Urinary bladder (tissue), 4 donors: ENCODE results near the gene SPOCD1. TPM values are rescaled to one million over a fixed set of nuclear protein-coding genes. Genes with fewer than 3 reads are reported as not detected.
A peak's percentile ranks its signal among the peaks of the same experiment; 100 is the strongest.
"Not testable (repeated sequence)": the region's sequence is repeated elsewhere in the genome, so short reads cannot be mapped to it uniquely, and the experiment has no call there.

Experiments
- DNase-seq: peaks from one replicate; pipeline ENCODE4 v3.0.0-alpha.2; 2015; ENCODE audit errors: extremely low spot score
- H3K27ac ChIP-seq: one replicate; pipeline ENCODE4 v1.5.1; 2013; ENCODE audit warnings: low read depth, mild to moderate bottlenecking, moderate library complexity
- H3K36me3 ChIP-seq: one replicate; pipeline ENCODE4 v1.6.1; 2013; ENCODE audit warnings: mild to moderate bottlenecking, moderate library complexity; ENCODE audit not compliant: insufficient read depth
- H3K4me1 ChIP-seq: one replicate; pipeline ENCODE4 v1.6.1; 2013; ENCODE audit warnings: mild to moderate bottlenecking, moderate library complexity; ENCODE audit not compliant: insufficient read depth
- H3K4me3 ChIP-seq: one replicate; pipeline ENCODE4 v1.5.1; 2013; ENCODE audit warnings: low read depth, low read length
- WGBS: extraction: QIAGEN DNeasy Blood & Tissue Kit; methylation state at CpG from one replicate; pipeline ENCODE4 v1.1.7; 2013; 5-methylcytosine and 5-hydroxymethylcytosine counted together
- polyA plus RNA-seq: library from polyadenylated mRNA; stranded (reverse); fragments of 200-250 nt; gene quantifications from one replicate; pipeline ENCODE4 v1.2.3, GENCODE V29; 2013
- total RNA-seq: library from RNA; depleted of rRNA; stranded (reverse); fragments of >200 nt; gene quantifications from one replicate; pipeline ENCODE4 v1.2.3, GENCODE V29; 2014
- donor health status: healthy with polysubstance abuse.
- donor health status: healthy.

Gene SPOCD1
- total and polyA plus RNA-seq, 2 donors, result 0.90 to 5.7 TPM

- no peaks in the 10 kb centered on the region for H3K4me1 ChIP-seq
- 96% methylated on average over 1 of the region's 1 CpG for WGBS
- H3K27ac ChIP-seq, result no peak overlapping the region
- no peak for DNase-seq
- no peak overlapping the region for H3K4me3 ChIP-seq
- H3K36me3 ChIP-seq, result no peaks in the 10 kb centered on the region
Observed at GRCh38 chr1:31818206-31818605, 2.4 kb upstream of the SPOCD1 start.

- DNase-seq, H3K4me3 ChIP-seq, H3K36me3 ChIP-seq, H3K27ac ChIP-seq, H3K4me1 ChIP-seq: not testable (repeated sequence)
- WGBS, result 89% methylated on average over 8 of the region's 8 CpGs
Observed at GRCh38 chr1:31816947-31817346, 1.1 kb upstream of the SPOCD1 start.

GRCh38 chr1:31816501-31816900, 679 bp upstream of the SPOCD1 start:
- not testable (repeated sequence) for H3K27ac ChIP-seq, H3K36me3 ChIP-seq, DNase-seq, H3K4me3 ChIP-seq, H3K4me1 ChIP-seq
- WGBS, result 92% methylated on average over 3 of the region's 3 CpGs

GRCh38 chr1:31815307-31815645, 546 bp downstream of the SPOCD1 start:
- DNase-seq, result no peak

GRCh38 chr1:31814631-31815306, 1.1 kb downstream of the SPOCD1 start:
- WGBS, result 89% methylated on average over 10 of the region's 10 CpGs
- H3K27ac ChIP-seq, result no peak overlapping the region
- no peak for DNase-seq

More at GRCh38 chr1:31815307-31815645, 546 bp downstream of the SPOCD1 start:
- H3K4me1 ChIP-seq, result no peaks in the 10 kb centered on the region
- H3K27ac ChIP-seq, result no peak overlapping the region
- no peaks in the 10 kb centered on the region for H3K36me3 ChIP-seq
- no peak overlapping the region for H3K4me3 ChIP-seq
- WGBS, result 91% methylated on average over 7 of the region's 7 CpGs

GRCh38 chr1:31814041-31814511, 1.7 kb downstream of the SPOCD1 start:
- no peak for DNase-seq
- Histone ChIP-seq H3K27ac (no peak overlapping the region), H3K4me3 (no peak overlapping the region), H3K36me3 (no peaks in the 10 kb centered on the region), H3K4me1 (no peaks in the 10 kb centered on the region)
- 87% methylated on average over 11 of the region's 11 CpGs for WGBS

More at GRCh38 chr1:31814631-31815306, 1.1 kb downstream of the SPOCD1 start:
- H3K4me3 ChIP-seq, result no peak overlapping the region
- no peaks in the 10 kb centered on the region for H3K36me3 ChIP-seq
- H3K4me1 ChIP-seq, result no peaks in the 10 kb centered on the region

GRCh38 chr1:31812158-31812829, 3.5 kb downstream of the SPOCD1 start:
- 85% methylated on average over 9 of the region's 9 CpGs for whole genome bisulfite sequencing
- Histone ChIP-seq H3K4me1 (no peaks in the 10 kb centered on the region), H3K27ac (no peak overlapping the region)

GRCh38 chr1:31811605-31812004, 4.2 kb downstream of the SPOCD1 start:
- no peak overlapping the region for H3K27ac ChIP-seq
- DNase-seq, result peak; percentile 32
- 36% methylated on average over 7 of the region's 7 CpGs for WGBS
- H3K36me3 ChIP-seq, result no peaks in the 10 kb centered on the region
- no peaks in the 10 kb centered on the region for H3K4me1 ChIP-seq
- H3K4me3 ChIP-seq, result no peak overlapping the region

More at GRCh38 chr1:31812158-31812829, 3.5 kb downstream of the SPOCD1 start:
- H3K36me3 ChIP-seq, result no peaks in the 10 kb centered on the region
- no peak for DNase-seq
- no peak overlapping the region for H3K4me3 ChIP-seq

GRCh38 chr1:31809698-31810097, 6.1 kb downstream of the SPOCD1 start:
- Histone ChIP-seq H3K4me3 (no peak overlapping the region), H3K36me3 (no peaks in the 10 kb centered on the region), H3K27ac (no peak overlapping the region), H3K4me1 (no peaks in the 10 kb centered on the region)
- no peak for DNase-seq
- 62% methylated on average over 4 of the region's 4 CpGs for WGBS

- no peaks in the 10 kb centered on the region for H3K36me3 ChIP-seq
- DNase-seq, result no peak
- H3K27ac ChIP-seq, result no peak overlapping the region
- 75% methylated on average over 4 of the region's 4 CpGs for WGBS
- no peak overlapping the region for H3K4me3 ChIP-seq
- H3K4me1 ChIP-seq, result no peaks in the 10 kb centered on the region
Observed at GRCh38 chr1:31807273-31808048, 8.4 kb downstream of the SPOCD1 start.

- no peak for DNase-seq
- Histone ChIP-seq H3K27ac (no peak overlapping the region), H3K4me1 (no peaks in the 10 kb centered on the region), H3K4me3 (no peak overlapping the region), H3K36me3 (no peaks in the 10 kb centered on the region)
- WGBS, result 82% methylated on average over 6 of the region's 6 CpGs
Observed at GRCh38 chr1:31805318-31805717, 10.5 kb downstream of the SPOCD1 start.

GRCh38 chr1:31804098-31804497, 11.7 kb downstream of the SPOCD1 start:
- no peaks in the 10 kb centered on the region for H3K4me1 ChIP-seq
- no peak for DNase-seq
- 75% methylated on average over 1 of the region's 1 CpG for WGBS
- no peak overlapping the region for H3K4me3 ChIP-seq
- H3K27ac ChIP-seq, result no peak overlapping the region
- no peaks in the 10 kb centered on the region for H3K36me3 ChIP-seq

GRCh38 chr1:31803610-31804009, 12.2 kb downstream of the SPOCD1 start:
- Histone ChIP-seq H3K36me3 (no peaks in the 10 kb centered on the region), H3K27ac (no peak overlapping the region), H3K4me1 (no peaks in the 10 kb centered on the region), H3K4me3 (no peak overlapping the region)
- no peak for DNase-seq
- WGBS, result 97% methylated on average over 2 of the region's 2 CpGs
